ENCODE results near the gene ACKR1. TPM values are rescaled to one million over a fixed set of nuclear protein-coding genes. Genes with fewer than 3 reads are reported as not detected.
A peak's percentile ranks its signal among the peaks of the same experiment; 100 is the strongest.

Gene ACKR1
- total RNA-seq, 5 donors from 2014 or later (not counting 1 experiment from before 2014, with no cell fraction given), result 0.20 to 0.28 TPM; not detected in 3

GRCh38 chr1:159229260-159229885 lies 24.7 kb downstream of the ACKR1 start:
- Mint-ChIP-seq H3K9me3 (no peaks in the 10 kb centered on the region), H3K27me3 (peaks cover 11 to 23% of the 10 kb centered on the region in 2 donors), H3K27ac (no peak overlapping the region), H3K4me1 (no peaks in the 10 kb centered on the region), H3K36me3 (no peaks in the 10 kb centered on the region), H3K4me3 (no peak overlapping the region)
- no peaks in the 10 kb centered on the region for H3K9me3 ChIP-seq
- H3K36me3 ChIP-seq (ENCODE audit: control insufficient read depth in 2 of 2, extremely low read depth in 1 of 2, insufficient read depth in 1 of 2, low read length in 1 of 2), result no peaks in the 10 kb centered on the region
- no peak for ATAC-seq (replicated peaks in 1 of 4)
- peaks cover 0 to 11% of the 10 kb centered on the region in 2 experiments for H3K27me3 ChIP-seq (replicated peaks in 1 of 2; ENCODE audit: control insufficient read depth in 2 of 2, extremely low read depth in 1 of 2, insufficient read depth in 2 of 2, low read length in 1 of 2)
- H3K4me3 ChIP-seq (ENCODE audit: control insufficient read depth in 1 of 2, extremely low read depth in 1 of 2, low read length in 1 of 2), result no peak overlapping the region
- DNase-seq, result no peak
- no peak overlapping the region for H3K27ac ChIP-seq (ENCODE audit: low read length)
- no peaks in the 10 kb centered on the region for H3K4me1 ChIP-seq (ENCODE audit: control insufficient read depth in 1 of 2, extremely low read depth in 1 of 2, insufficient read depth in 2 of 2, low read length in 2 of 2)
- CTCF ChIA-PET, result no interaction called here
- WGBS (ENCODE audit: insufficient coverage), result 79% methylated on average over 4 of the region's 8 CpGs
- POLR2A ChIA-PET, result no interaction called here

GRCh38 chr1:159229896-159230295 lies 25.2 kb downstream of the ACKR1 start:
- Mint-ChIP-seq H3K4me3 (no peak overlapping the region), H3K4me1 (no peaks in the 10 kb centered on the region), H3K27me3 (peaks cover 12 to 25% of the 10 kb centered on the region in 2 donors), H3K36me3 (no peaks in the 10 kb centered on the region), H3K9me3 (no peaks in the 10 kb centered on the region), H3K27ac (no peak overlapping the region)
- Histone ChIP-seq H3K4me1 (ENCODE audit: control insufficient read depth in 1 of 2, extremely low read depth in 1 of 2, insufficient read depth in 2 of 2, low read length in 2 of 2) (no peaks in the 10 kb centered on the region), H3K27me3 (replicated peaks in 1 of 2; ENCODE audit: control insufficient read depth in 2 of 2, extremely low read depth in 1 of 2, insufficient read depth in 2 of 2, low read length in 1 of 2) (peaks cover 0 to 11% of the 10 kb centered on the region in 2 experiments), H3K4me3 (ENCODE audit: control insufficient read depth in 1 of 2, extremely low read depth in 1 of 2, low read length in 1 of 2) (no peak overlapping the region), H3K27ac (ENCODE audit: low read length) (no peak overlapping the region), H3K9me3 (no peaks in the 10 kb centered on the region), H3K36me3 (ENCODE audit: control insufficient read depth in 2 of 2, extremely low read depth in 1 of 2, insufficient read depth in 1 of 2, low read length in 1 of 2) (no peaks in the 10 kb centered on the region)
- WGBS (ENCODE audit: insufficient coverage), result no CpG with 5 or more reads among the region's 1 CpG
- ATAC-seq (replicated peaks in 1 of 4) (no peak), DNase-seq (no peak)
- ChIA-PET POLR2A (no interaction called here), CTCF (no interaction called here)

- H3K27me3 Mint-ChIP-seq, result peaks cover 15 to 20% of the 10 kb centered on the region in 2 donors
- no peaks in the 10 kb centered on the region for H3K4me1 Mint-ChIP-seq
- H3K27ac ChIP-seq (ENCODE audit: low read length), result no peak overlapping the region
- ChIA-PET POLR2A (no interaction called here), CTCF (no interaction called here)
- no peak overlapping the region for H3K4me3 Mint-ChIP-seq
- H3K36me3 Mint-ChIP-seq, result no peaks in the 10 kb centered on the region
- H3K27me3 ChIP-seq (replicated peaks in 1 of 2; ENCODE audit: control insufficient read depth in 2 of 2, extremely low read depth in 1 of 2, insufficient read depth in 2 of 2, low read length in 1 of 2), result peaks cover 0 to 2% of the 10 kb centered on the region in 2 experiments
- H3K9me3 Mint-ChIP-seq, result peaks cover 0 to 3% (median 0%) of the 10 kb centered on the region in 3 donors
- no peak for DNase-seq
- H3K4me1 ChIP-seq (ENCODE audit: control insufficient read depth in 1 of 2, extremely low read depth in 1 of 2, insufficient read depth in 2 of 2, low read length in 2 of 2), result no peaks in the 10 kb centered on the region
- no CpG with 5 or more reads among the region's 4 CpGs for WGBS (ENCODE audit: insufficient coverage)
- no peak overlapping the region for H3K4me3 ChIP-seq (ENCODE audit: control insufficient read depth in 1 of 2, extremely low read depth in 1 of 2, low read length in 1 of 2)
- H3K27ac Mint-ChIP-seq, result no peak overlapping the region
- no peaks in the 10 kb centered on the region for H3K36me3 ChIP-seq (ENCODE audit: control insufficient read depth in 2 of 2, extremely low read depth in 1 of 2, insufficient read depth in 1 of 2, low read length in 1 of 2)
- no peaks in the 10 kb centered on the region for H3K9me3 ChIP-seq
- ATAC-seq (replicated peaks in 1 of 4), result peak in 1 of 4 experiments; percentile 59
These were observed 35.0 kb downstream of the ACKR1 start for GRCh38 chr1:159239551-159240220.

GRCh38 chr1:159247266-159247665 lies 42.6 kb downstream of the ACKR1 start:
- Histone ChIP-seq H3K4me3 (ENCODE audit: control insufficient read depth in 1 of 2, extremely low read depth in 1 of 2, low read length in 1 of 2) (no peak overlapping the region), H3K27me3 (replicated peaks in 1 of 2; ENCODE audit: control insufficient read depth in 2 of 2, extremely low read depth in 1 of 2, insufficient read depth in 2 of 2, low read length in 1 of 2) (peaks cover 0 to 19% of the 10 kb centered on the region in 2 experiments), H3K4me1 (ENCODE audit: control insufficient read depth in 1 of 2, extremely low read depth in 1 of 2, insufficient read depth in 2 of 2, low read length in 2 of 2) (no peaks in the 10 kb centered on the region), H3K27ac (ENCODE audit: low read length) (no peak overlapping the region), H3K36me3 (ENCODE audit: control insufficient read depth in 2 of 2, extremely low read depth in 1 of 2, insufficient read depth in 1 of 2, low read length in 1 of 2) (no peaks in the 10 kb centered on the region), H3K9me3 (no peaks in the 10 kb centered on the region)
- peaks cover 38 to 47% of the 10 kb centered on the region in 2 donors for H3K27me3 Mint-ChIP-seq
- WGBS (ENCODE audit: insufficient coverage), result no CpG with 5 or more reads among the region's 3 CpGs
- no peaks in the 10 kb centered on the region for H3K4me1 Mint-ChIP-seq
- ChIA-PET CTCF (no interaction called here), POLR2A (no interaction called here)
- no peak for ATAC-seq (replicated peaks in 1 of 4)
- no peaks in the 10 kb centered on the region for H3K36me3 Mint-ChIP-seq
- H3K27ac Mint-ChIP-seq, result no peak overlapping the region
- no peak overlapping the region for H3K4me3 Mint-ChIP-seq
- peaks cover 4 to 20% (median 8%) of the 10 kb centered on the region in 3 donors for H3K9me3 Mint-ChIP-seq
- DNase-seq, result no peak

GRCh38 chr1:159248311-159248710 lies 43.6 kb downstream of the ACKR1 start:
- H3K9me3 Mint-ChIP-seq, result peaks cover 8 to 17% (median 9%) of the 10 kb centered on the region in 3 donors
- Histone ChIP-seq H3K4me1 (ENCODE audit: control insufficient read depth in 1 of 2, extremely low read depth in 1 of 2, insufficient read depth in 2 of 2, low read length in 2 of 2) (no peaks in the 10 kb centered on the region), H3K36me3 (ENCODE audit: control insufficient read depth in 2 of 2, extremely low read depth in 1 of 2, insufficient read depth in 1 of 2, low read length in 1 of 2) (no peaks in the 10 kb centered on the region), H3K4me3 (ENCODE audit: control insufficient read depth in 1 of 2, extremely low read depth in 1 of 2, low read length in 1 of 2) (no peak overlapping the region), H3K9me3 (no peaks in the 10 kb centered on the region), H3K27ac (ENCODE audit: low read length) (no peak overlapping the region), H3K27me3 (replicated peaks in 1 of 2; ENCODE audit: control insufficient read depth in 2 of 2, extremely low read depth in 1 of 2, insufficient read depth in 2 of 2, low read length in 1 of 2) (peaks cover 0 to 26% of the 10 kb centered on the region in 2 experiments)
- H3K4me1 Mint-ChIP-seq, result no peaks in the 10 kb centered on the region
- DNase-seq (no peak), ATAC-seq (replicated peaks in 1 of 4) (no peak)
- peaks cover 41 to 51% of the 10 kb centered on the region in 2 donors for H3K27me3 Mint-ChIP-seq
- no peak overlapping the region for H3K27ac Mint-ChIP-seq
- WGBS (ENCODE audit: insufficient coverage), result no CpG with 5 or more reads among the region's 1 CpG
- H3K4me3 Mint-ChIP-seq, result no peak overlapping the region
- ChIA-PET POLR2A (no interaction called here), CTCF (no interaction called here)
- no peaks in the 10 kb centered on the region for H3K36me3 Mint-ChIP-seq

- Mint-ChIP-seq H3K4me3 (no peak overlapping the region), H3K27me3 (peaks cover 43 to 46% of the 10 kb centered on the region in 2 donors), H3K27ac (peak overlapping the region in 1 of 2 donors; percentile 32), H3K36me3 (no peaks in the 10 kb centered on the region), H3K9me3 (peaks cover 8 to 17% (median 9%) of the 10 kb centered on the region in 3 donors), H3K4me1 (no peaks in the 10 kb centered on the region)
- no peak for ATAC-seq (replicated peaks in 1 of 4)
- peaks cover 0 to 26% of the 10 kb centered on the region in 2 experiments for H3K27me3 ChIP-seq (replicated peaks in 1 of 2; ENCODE audit: control insufficient read depth in 2 of 2, extremely low read depth in 1 of 2, insufficient read depth in 2 of 2, low read length in 1 of 2)
- POLR2A ChIA-PET, result no interaction called here
- H3K36me3 ChIP-seq (ENCODE audit: control insufficient read depth in 2 of 2, extremely low read depth in 1 of 2, insufficient read depth in 1 of 2, low read length in 1 of 2), result no peaks in the 10 kb centered on the region
- no peaks in the 10 kb centered on the region for H3K9me3 ChIP-seq
- H3K27ac ChIP-seq (ENCODE audit: low read length), result no peak overlapping the region
- CTCF ChIA-PET, result no interaction called here
- WGBS (ENCODE audit: insufficient coverage), result 74% methylated on average over 6 of the region's 8 CpGs
- no peak for DNase-seq
- H3K4me3 ChIP-seq (ENCODE audit: control insufficient read depth in 1 of 2, extremely low read depth in 1 of 2, low read length in 1 of 2), result no peak overlapping the region
- H3K4me1 ChIP-seq (ENCODE audit: control insufficient read depth in 1 of 2, extremely low read depth in 1 of 2, insufficient read depth in 2 of 2, low read length in 2 of 2), result no peaks in the 10 kb centered on the region
These were observed 46.1 kb downstream of the ACKR1 start for GRCh38 chr1:159250638-159251216.

All from T-cell (primary cell).